NCI-H345 (cell line): ENCODE data around the gene TM4SF1.
A peak's percentile ranks its signal among the peaks of the same experiment; 100 is the strongest.
"Not testable (repeated sequence)": the region's sequence is repeated elsewhere in the genome, so short reads cannot be mapped to it uniquely, and the experiment has no call there.

Experiments
- DNase-seq: peaks from one replicate; lab custom pipeline; 2025; lab: John Stamatoyannopoulos, UW

The TM4SF1 gene

GRCh38 chr3:149343951-149344350 is 33.5 kb downstream of the TM4SF1 start:
- peak; percentile 8 for DNase-seq

GRCh38 chr3:149342413-149343380 is 34.8 kb downstream of the TM4SF1 start:
- no peak for DNase-seq

- DNase-seq: peak; percentile 74
Measured at GRCh38 chr3:149340310-149340933, 37.0 kb downstream of the TM4SF1 start.

- DNase-seq: peak; percentile 51
Measured at GRCh38 chr3:149339931-149340309, 37.5 kb downstream of the TM4SF1 start.

- not testable (repeated sequence) for DNase-seq
Measured at GRCh38 chr3:149337486-149337885, 40.0 kb downstream of the TM4SF1 start.

GRCh38 chr3:149336925-149337324 is 40.5 kb downstream of the TM4SF1 start:
- DNase-seq: no peak

GRCh38 chr3:149333176-149333859 is 44.1 kb downstream of the TM4SF1 start, which contains the start of gene TM4SF18:
TM4SF18 (minus strand) TSS chr3:149333636; CDS start chr3:149333382, 254 bp downstream.
- no peak for DNase-seq

- DNase-seq: no peak
Measured at GRCh38 chr3:149332771-149333170, 44.7 kb downstream of the TM4SF1 start.

- no peak for DNase-seq
Measured at GRCh38 chr3:149332227-149332765, 45.2 kb downstream of the TM4SF1 start.

- no peak for DNase-seq
Measured at GRCh38 chr3:149331396-149331795, 46.1 kb downstream of the TM4SF1 start.

- DNase-seq: peak; percentile 68
Measured at GRCh38 chr3:149330609-149331331, 46.7 kb downstream of the TM4SF1 start.

GRCh38 chr3:149327156-149327555 is 50.3 kb downstream of the TM4SF1 start:
- DNase-seq: no peak

- DNase-seq: no peak
Measured at GRCh38 chr3:149325581-149325980, 51.9 kb downstream of the TM4SF1 start.

- no peak for DNase-seq
Measured at GRCh38 chr3:149324332-149324731, 53.1 kb downstream of the TM4SF1 start.

GRCh38 chr3:149321640-149322039 is 55.8 kb downstream of the TM4SF1 start:
- no peak for DNase-seq

- DNase-seq: no peak
Measured at GRCh38 chr3:149321136-149321535, 56.3 kb downstream of the TM4SF1 start.

- DNase-seq: no peak
Measured at GRCh38 chr3:149319750-149320149, 57.7 kb downstream of the TM4SF1 start.
